Urinary bladder (tissue), 4 donors: Measurements from ENCODE around the gene RAB11A. TPM values are rescaled to one million over a fixed set of nuclear protein-coding genes. Genes with fewer than 3 reads are reported as not detected.

ENCODE experiments used
- DNase-seq: peaks from one replicate; pipeline ENCODE4 v3.0.0-alpha.2; 2015; ENCODE audit errors: extremely low spot score
- H3K27ac ChIP-seq: one replicate; pipeline ENCODE4 v1.5.1; 2013; ENCODE audit warnings: low read depth, mild to moderate bottlenecking, moderate library complexity
- H3K36me3 ChIP-seq: one replicate; pipeline ENCODE4 v1.6.1; 2013; ENCODE audit warnings: mild to moderate bottlenecking, moderate library complexity; ENCODE audit not compliant: insufficient read depth
- H3K4me1 ChIP-seq: one replicate; pipeline ENCODE4 v1.6.1; 2013; ENCODE audit warnings: mild to moderate bottlenecking, moderate library complexity; ENCODE audit not compliant: insufficient read depth
- H3K4me3 ChIP-seq: one replicate; pipeline ENCODE4 v1.5.1; 2013; ENCODE audit warnings: low read depth, low read length
- WGBS: extraction: QIAGEN DNeasy Blood & Tissue Kit; methylation state at CpG from one replicate; pipeline ENCODE4 v1.1.7; 2013; 5-methylcytosine and 5-hydroxymethylcytosine counted together
- polyA plus RNA-seq: library from polyadenylated mRNA; stranded (reverse); fragments of 200-250 nt; gene quantifications from one replicate; pipeline ENCODE4 v1.2.3, GENCODE V29; 2013
- small RNA-seq: library from RNA; depleted of rRNA; stranded (forward); fragments of <200 nt; gene quantifications from one replicate; pipeline ENCODE3, GENCODE V24; 2014
- total RNA-seq: library from RNA; depleted of rRNA; stranded (reverse); fragments of >200 nt; gene quantifications from one replicate; pipeline ENCODE4 v1.2.3, GENCODE V29; 2014
- donor health status: healthy with polysubstance abuse.
- donor health status: healthy.

The RAB11A gene
- total and polyA plus RNA-seq, 2 donors: 187 to 213 TPM

GRCh38 chr15:65936282-65936681, 67.0 kb downstream of the RAB11A start:
- H3K4me1 ChIP-seq: no peaks in the 10 kb centered on the region
- DNase-seq: no peak
- no peak overlapping the region for H3K4me3 ChIP-seq
- no peak overlapping the region for H3K27ac ChIP-seq
- 76% methylated on average over 1 of the region's 1 CpG for WGBS
- no peaks in the 10 kb centered on the region for H3K36me3 ChIP-seq

GRCh38 chr15:65937054-65937453, 67.8 kb downstream of the RAB11A start:
- H3K4me3 ChIP-seq: no peak overlapping the region
- no peaks in the 10 kb centered on the region for H3K4me1 ChIP-seq
- no peaks in the 10 kb centered on the region for H3K36me3 ChIP-seq
- 94% methylated on average over 3 of the region's 3 CpGs for WGBS
- DNase-seq: no peak
- no peak overlapping the region for H3K27ac ChIP-seq

- Histone ChIP-seq H3K4me1 (no peaks in the 10 kb centered on the region), H3K36me3 (no peaks in the 10 kb centered on the region), H3K27ac (no peak overlapping the region), H3K4me3 (no peak overlapping the region)
- DNase-seq: no peak
- WGBS: 90% methylated on average over 1 of the region's 1 CpG
Observed at GRCh38 chr15:65937476-65937875, 68.2 kb downstream of the RAB11A start.

- 85% methylated on average over 4 of the region's 4 CpGs for WGBS
- no peak for DNase-seq
- H3K27ac ChIP-seq: no peak overlapping the region
- H3K36me3 ChIP-seq: no peaks in the 10 kb centered on the region
- no peaks in the 10 kb centered on the region for H3K4me1 ChIP-seq
- H3K4me3 ChIP-seq: no peak overlapping the region
Observed at GRCh38 chr15:65938604-65939003, 69.3 kb downstream of the RAB11A start.

- Histone ChIP-seq H3K27ac (no peak overlapping the region), H3K4me3 (no peak overlapping the region), H3K4me1 (no peaks in the 10 kb centered on the region), H3K36me3 (no peaks in the 10 kb centered on the region)
- 76% methylated on average over 10 of the region's 10 CpGs for WGBS
- no peak for DNase-seq
Observed at GRCh38 chr15:65939901-65940617, 70.8 kb downstream of the RAB11A start.

- H3K36me3 ChIP-seq: no peaks in the 10 kb centered on the region
- no peak overlapping the region for H3K4me3 ChIP-seq
- no peak for DNase-seq
- no peak overlapping the region for H3K27ac ChIP-seq
- H3K4me1 ChIP-seq: no peaks in the 10 kb centered on the region
Observed at GRCh38 chr15:65940618-65940909, 71.3 kb downstream of the RAB11A start.

Small RNA genes within 50 kb of the gene (small RNA-seq; reads per million reads assigned to genes)
- gene RF00026: not detected

Other genes starting within 250 kb of the RAB11A start
- 9.7 TPM for gene SLC24A1, start 247.6 kb upstream of the RAB11A start, total RNA-seq
- gene SLC24A1, start 247.6 kb upstream of the RAB11A start, polyA plus RNA-seq: 6.1 TPM
- 56.4 TPM for gene DENND4A, start 77.2 kb upstream of the RAB11A start, total RNA-seq
- 8.5 TPM for gene DENND4A, start 77.2 kb upstream of the RAB11A start, polyA plus RNA-seq